ENCODE data around the gene PSMC6.
"Not testable (repeated sequence)": the region's sequence is repeated elsewhere in the genome, so short reads cannot be mapped to it uniquely, and the experiment has no call there.

The PSMC6 gene

GRCh38 chr14:52755607-52756316, 48.8 kb downstream of the PSMC6 start:
- Histone ChIP-seq H3F3A (ENCODE audit: insufficient read depth, low read length) (no peaks in the 10 kb centered on the region; the same call in 1 of the 2 replicates), H3K9me2 (ENCODE audit: low read depth, low read length) (no peaks in the 10 kb centered on the region), H3K27ac (ENCODE audit: low read depth, low read length, poor library complexity, severe bottlenecking) (no peak overlapping the region), H3K4me2 (ENCODE audit: low read length) (no peak overlapping the region), H3K9me3 (ENCODE audit: low read length) (no peaks in the 10 kb centered on the region; the same call in 1 of the 2 replicates), H3K79me2 (ENCODE audit: insufficient read depth, low read length) (no peaks in the 10 kb centered on the region; the same call in 1 of the 2 replicates), H3K27me3 (ENCODE audit: insufficient read depth, low read length) (no peaks in the 10 kb centered on the region), H2AFZ (ENCODE audit: low read length) (no peak overlapping the region), H3K9ac (ENCODE audit: low read length) (no peak overlapping the region), H3K4me1 (ENCODE audit: insufficient read depth, low read length, severe bottlenecking) (no peaks in the 10 kb centered on the region), H3K4me3 (ENCODE audit: low read depth, low read length, poor library complexity, severe bottlenecking) (no peak overlapping the region), H4K20me1 (ENCODE audit: insufficient read depth, low read length) (no peaks in the 10 kb centered on the region), H3K36me3 (ENCODE audit: insufficient read depth, low read length) (peaks cover 32% of the 10 kb centered on the region)
- TF ChIP-seq CTCF (IDR thresholded peaks at IDR 0.05; ENCODE audit: low read length) (no peak), EZH2 (IDR thresholded peaks at IDR 0.05; ENCODE audit: borderline replicate concordance, low read length) (no peak)

- no peak overlapping the region for H3K4me2 ChIP-seq (ENCODE audit: low read length)
- TF ChIP-seq CTCF (IDR thresholded peaks at IDR 0.05; ENCODE audit: low read length) = no peak
- no peak for TF ChIP-seq EZH2 (IDR thresholded peaks at IDR 0.05; ENCODE audit: borderline replicate concordance, low read length)
- no peaks in the 10 kb centered on the region for H3K4me1 ChIP-seq (ENCODE audit: insufficient read depth, low read length, severe bottlenecking)
- H2AFZ ChIP-seq (ENCODE audit: low read length) = no peak overlapping the region
- no peaks in the 10 kb centered on the region; the same call in 1 of the 2 replicates for H3F3A ChIP-seq (ENCODE audit: insufficient read depth, low read length)
- H3K4me3 ChIP-seq (ENCODE audit: low read depth, low read length, poor library complexity, severe bottlenecking) = no peak overlapping the region
- H3K9me3 ChIP-seq (ENCODE audit: low read length) = no peaks in the 10 kb centered on the region; the same call in 1 of the 2 replicates
- H3K27ac ChIP-seq (ENCODE audit: low read depth, low read length, poor library complexity, severe bottlenecking) = no peak overlapping the region
- no peaks in the 10 kb centered on the region; the same call in 1 of the 2 replicates for H3K79me2 ChIP-seq (ENCODE audit: insufficient read depth, low read length)
- no peaks in the 10 kb centered on the region for H3K9me2 ChIP-seq (ENCODE audit: low read depth, low read length)
- H3K9ac ChIP-seq (ENCODE audit: low read length) = no peak overlapping the region
- H3K27me3 ChIP-seq (ENCODE audit: insufficient read depth, low read length) = no peaks in the 10 kb centered on the region
- peaks cover 30% of the 10 kb centered on the region for H3K36me3 ChIP-seq (ENCODE audit: insufficient read depth, low read length)
- no peaks in the 10 kb centered on the region for H4K20me1 ChIP-seq (ENCODE audit: insufficient read depth, low read length)
These were observed 52.1 kb downstream of the PSMC6 start for GRCh38 chr14:52759145-52759544.

- H3K27me3 ChIP-seq (ENCODE audit: insufficient read depth, low read length); H3K4me3 ChIP-seq (ENCODE audit: low read depth, low read length, poor library complexity, severe bottlenecking); H3F3A ChIP-seq (ENCODE audit: insufficient read depth, low read length); H3K9ac ChIP-seq (ENCODE audit: low read length); H3K79me2 ChIP-seq (ENCODE audit: insufficient read depth, low read length); H2AFZ ChIP-seq (ENCODE audit: low read length); H3K9me2 ChIP-seq (ENCODE audit: low read depth, low read length); H3K4me1 ChIP-seq (ENCODE audit: insufficient read depth, low read length, severe bottlenecking); H3K9me3 ChIP-seq (ENCODE audit: low read length); H3K27ac ChIP-seq (ENCODE audit: low read depth, low read length, poor library complexity, severe bottlenecking); H4K20me1 ChIP-seq (ENCODE audit: insufficient read depth, low read length); H3K4me2 ChIP-seq (ENCODE audit: low read length): not testable (repeated sequence)
- peaks cover 37% of the 10 kb centered on the region for H3K36me3 ChIP-seq (ENCODE audit: insufficient read depth, low read length)
These were observed 55.9 kb downstream of the PSMC6 start for GRCh38 chr14:52762923-52763322.

Measured in OCI-LY1 (cell line).